NCI-H1930 (cell line): ENCODE results near the gene HMX2.

Source experiments
- DNase-seq, 2 experiments: peaks; one replicate each; lab custom pipeline; 2025; lab: John Stamatoyannopoulos, UW

Gene HMX2

GRCh38 chr10:123147635-123148413 lies at the start of gene HMX2:
TSS of gene HMX2 (plus strand) at chr10:123148136. CDS start at chr10:123148379, 243 bp downstream.
- peak; percentile 66 to 75 for DNase-seq

- DNase-seq, result no peak
Measured at GRCh38 chr10:123100030-123100762, 47.7 kb upstream of the HMX2 start.

- DNase-seq, result no peak
Measured at GRCh38 chr10:123101872-123102271, 46.1 kb upstream of the HMX2 start.

- no peak for DNase-seq
Measured at GRCh38 chr10:123102673-123103072, 45.3 kb upstream of the HMX2 start.

- no peak for DNase-seq
Measured at GRCh38 chr10:123103944-123104343, 44.0 kb upstream of the HMX2 start.

- DNase-seq, result no peak
Measured at GRCh38 chr10:123109466-123109865, 38.5 kb upstream of the HMX2 start.

GRCh38 chr10:123117644-123118417 lies 30.1 kb upstream of the HMX2 start:
- DNase-seq, result no peak

- no peak for DNase-seq
Measured at GRCh38 chr10:123119081-123119480, 28.9 kb upstream of the HMX2 start.

- no peak for DNase-seq
Measured at GRCh38 chr10:123126246-123126645, 21.7 kb upstream of the HMX2 start.

- DNase-seq, result no peak
Measured at GRCh38 chr10:123129618-123130271, 18.2 kb upstream of the HMX2 start.

GRCh38 chr10:123132576-123133477 lies 15.1 kb upstream of the HMX2 start:
- no peak for DNase-seq

GRCh38 chr10:123133541-123134342 lies 14.2 kb upstream of the HMX2 start:
- no peak for DNase-seq

GRCh38 chr10:123134343-123134914 lies 13.5 kb upstream of the HMX2 start:
- DNase-seq, result no peak

- no peak for DNase-seq
Measured at GRCh38 chr10:123134915-123135414, 13.0 kb upstream of the HMX2 start.

- peak; percentile 39 to 82 for DNase-seq
Measured at GRCh38 chr10:123135415-123136141, 12.4 kb upstream of the HMX2 start, which contains the start of gene HMX3. TSS of gene HMX3 (plus strand) at chr10:123135970. CDS start at chr10:123136051, 81 bp downstream.

GRCh38 chr10:123136221-123136805 lies 11.6 kb upstream of the HMX2 start:
- no peak for DNase-seq

- DNase-seq, result no peak
Measured at GRCh38 chr10:123136806-123137642, 10.9 kb upstream of the HMX2 start.

- no peak for DNase-seq
Measured at GRCh38 chr10:123139165-123139520, 8.8 kb upstream of the HMX2 start.
